NCI-H1436 treated with DMSO at 0.1 percent for 48 hours (cell line): ENCODE results near the gene ZNF474.

ENCODE experiments used
- DNase-seq: peaks from one replicate; lab custom pipeline; 2025; lab: John Stamatoyannopoulos, UW

ZNF474 gene

GRCh38 chr5:122153774-122154173, 24.4 kb downstream of the ZNF474 start:
- DNase-seq = no peak

GRCh38 chr5:122154491-122154890, 25.1 kb downstream of the ZNF474 start:
- DNase-seq = no peak

- no peak for DNase-seq
Observed at GRCh38 chr5:122154910-122155309, 25.6 kb downstream of the ZNF474 start.

GRCh38 chr5:122155546-122155945, 26.2 kb downstream of the ZNF474 start:
- no peak for DNase-seq

GRCh38 chr5:122156724-122157325, 27.5 kb downstream of the ZNF474 start:
- DNase-seq = no peak

GRCh38 chr5:122162100-122162638, 32.8 kb downstream of the ZNF474 start:
- no peak for DNase-seq

GRCh38 chr5:122163121-122164069, 34.0 kb downstream of the ZNF474 start:
- no peak for DNase-seq

GRCh38 chr5:122164070-122164435, 34.7 kb downstream of the ZNF474 start:
- DNase-seq = no peak

GRCh38 chr5:122164831-122165558, 35.6 kb downstream of the ZNF474 start:
- no peak for DNase-seq

- DNase-seq = no peak
Observed at GRCh38 chr5:122165559-122166078, 36.3 kb downstream of the ZNF474 start.

GRCh38 chr5:122169350-122170103, 40.2 kb downstream of the ZNF474 start:
- no peak for DNase-seq

GRCh38 chr5:122170620-122171019, 41.3 kb downstream of the ZNF474 start:
- DNase-seq = no peak

GRCh38 chr5:122172207-122172606, 42.9 kb downstream of the ZNF474 start:
- no peak for DNase-seq

- no peak for DNase-seq
Observed at GRCh38 chr5:122173474-122174415, 44.4 kb downstream of the ZNF474 start.

- DNase-seq = no peak
Observed at GRCh38 chr5:122175091-122175490, 45.7 kb downstream of the ZNF474 start.

GRCh38 chr5:122175852-122176251, 46.5 kb downstream of the ZNF474 start:
- no peak for DNase-seq

GRCh38 chr5:122177161-122177560, 47.8 kb downstream of the ZNF474 start:
- no peak for DNase-seq

GRCh38 chr5:122179701-122180100, 50.4 kb downstream of the ZNF474 start:
- DNase-seq = no peak

GRCh38 chr5:122180146-122180712, 50.9 kb downstream of the ZNF474 start:
- DNase-seq = no peak
